Measurements from ENCODE around the gene EPB41L3. TPM values are rescaled to one million over a fixed set of nuclear protein-coding genes. Genes with fewer than 3 reads are reported as not detected.

EPB41L3 gene
- total RNA-seq, 1 experiment from 2014 or later, result 0.36 TPM

- CTCF ChIA-PET, result no interaction called here
- Histone ChIP-seq H3K27me3 (ENCODE audit: control insufficient read depth, insufficient read depth, low read length) (no peaks in the 10 kb centered on the region), H3K4me1 (ENCODE audit: control insufficient read depth, insufficient read depth, low read length) (no peaks in the 10 kb centered on the region), H3K27ac (ENCODE audit: low read length) (no peak overlapping the region), H3K36me3 (ENCODE audit: control insufficient read depth, insufficient read depth, low read length) (no peaks in the 10 kb centered on the region), H3K9me3 (ENCODE audit: control insufficient read depth, insufficient read depth, low read depth, low read length) (no peaks in the 10 kb centered on the region), H3K4me3 (ENCODE audit: low read depth in 2 of 2, low read length in 2 of 2) (no peak overlapping the region)
- BruUV-seq (replicated peaks), result no TSS peak
- intact Hi-C loops (cut with micrococcal nuclease; ENCODE audit: unreplicated experiment) (no loop called here), in situ Hi-C loops (cut with HindIII; ENCODE audit: low pct_unique_long_range_greater_than_20kb, low sequenced_read_pairs) (no loop called here)
- TF ChIP-seq TCF7L2 (IDR thresholded peaks at IDR 0.05; ENCODE audit: low read depth, low read length), result no peak
- no peak for TF ChIP-seq POLR2AphosphoS5 (IDR thresholded peaks at IDR 0.05; ENCODE audit: low read depth, low read length)
- no peak for TF ChIP-seq SIN3A (IDR thresholded peaks at IDR 0.05; ENCODE audit: borderline replicate concordance, insufficient read depth, low read depth, low read length)
- no peak for TF ChIP-seq CTCF (IDR thresholded peaks at IDR 0.05)
- no peak for TF ChIP-seq REST (IDR thresholded peaks at IDR 0.05; ENCODE audit: insufficient read depth in 1 of 2, low read depth in 2 of 2, low read length in 1 of 2)
- no peak for DNase-seq (ENCODE audit: low read depth, low spot score)
- ATAC-seq, result no peak
- POLR2A ChIA-PET, result no interaction called here
Measured at GRCh38 chr18:5388896-5389295, 154.9 kb downstream of the EPB41L3 start.

GRCh38 chr18:5380586-5380985, 163.2 kb downstream of the EPB41L3 start:
- in situ Hi-C loops (cut with HindIII; ENCODE audit: low pct_unique_long_range_greater_than_20kb, low sequenced_read_pairs), result no loop called here
- intact Hi-C loops (cut with micrococcal nuclease; ENCODE audit: unreplicated experiment), result no loop called here
- Histone ChIP-seq H3K4me1 (ENCODE audit: control insufficient read depth, insufficient read depth, low read length) (no peaks in the 10 kb centered on the region), H3K36me3 (ENCODE audit: control insufficient read depth, insufficient read depth, low read length) (no peaks in the 10 kb centered on the region), H3K27ac (ENCODE audit: low read length) (no peak overlapping the region), H3K27me3 (ENCODE audit: control insufficient read depth, insufficient read depth, low read length) (no peaks in the 10 kb centered on the region), H3K4me3 (ENCODE audit: low read depth in 2 of 2, low read length in 2 of 2) (no peak overlapping the region), H3K9me3 (ENCODE audit: control insufficient read depth, insufficient read depth, low read depth, low read length) (no peaks in the 10 kb centered on the region)
- ChIA-PET POLR2A (no interaction called here), CTCF (no interaction called here)
- TF ChIP-seq REST (IDR thresholded peaks at IDR 0.05; ENCODE audit: insufficient read depth in 1 of 2, low read depth in 2 of 2, low read length in 1 of 2) (no peak), POLR2AphosphoS5 (IDR thresholded peaks at IDR 0.05; ENCODE audit: low read depth, low read length) (no peak), TCF7L2 (IDR thresholded peaks at IDR 0.05; ENCODE audit: low read depth, low read length) (no peak), SIN3A (IDR thresholded peaks at IDR 0.05; ENCODE audit: borderline replicate concordance, insufficient read depth, low read depth, low read length) (no peak), CTCF (IDR thresholded peaks at IDR 0.05) (no peak)
- BruUV-seq (replicated peaks), result no TSS peak
- ATAC-seq, result peak; percentile 30; the same call in 1 of the 2 replicates
- DNase-seq (ENCODE audit: low read depth, low spot score), result no peak
